Renal cortical epithelial cell (primary cell): Measurements from ENCODE around the gene SLC17A2. TPM values are rescaled to one million over a fixed set of nuclear protein-coding genes. Genes with fewer than 3 reads are reported as not detected.

Source experiments
- DNase-seq: peaks from one replicate; pipeline ENCODE4 v3.0.0-alpha.2; 2011; ENCODE audit warnings: low read depth
- total RNA-seq: library from RNA; depleted of rRNA; stranded (reverse); fragments of >200 nt; gene quantifications from 2 replicates; pipeline ENCODE4 v1.2.3, GENCODE V29; 2014

The SLC17A2 gene
- total RNA-seq, 1 donor from 2014 or later: 0.30 TPM

GRCh38 chr6:25921525-25922203 is 8.8 kb downstream of the SLC17A2 start:
- no peak for DNase-seq

- no peak for DNase-seq
Measured at GRCh38 chr6:25919657-25920056, 10.8 kb downstream of the SLC17A2 start.

GRCh38 chr6:25918083-25918683 is 12.3 kb downstream of the SLC17A2 start:
- no peak for DNase-seq

- no peak for DNase-seq
Measured at GRCh38 chr6:25916789-25917490, 13.6 kb downstream of the SLC17A2 start.

GRCh38 chr6:25916330-25916729 is 14.2 kb downstream of the SLC17A2 start:
- DNase-seq: no peak

- DNase-seq: peak; percentile 85
Measured at GRCh38 chr6:25913741-25914140, 16.8 kb downstream of the SLC17A2 start.

- no peak for DNase-seq
Measured at GRCh38 chr6:25911351-25911750, 19.1 kb downstream of the SLC17A2 start.

GRCh38 chr6:25907475-25908014 is 22.9 kb downstream of the SLC17A2 start:
- no peak for DNase-seq

- no peak for DNase-seq
Measured at GRCh38 chr6:25903467-25904099, 26.9 kb downstream of the SLC17A2 start.

GRCh38 chr6:25902071-25902470 is 28.4 kb downstream of the SLC17A2 start:
- DNase-seq: no peak

GRCh38 chr6:25900843-25901242 is 29.6 kb downstream of the SLC17A2 start:
- no peak for DNase-seq

- DNase-seq: peak; percentile 94
Measured at GRCh38 chr6:25899580-25900408, 30.7 kb downstream of the SLC17A2 start.

- DNase-seq: peak; percentile 99
Measured at GRCh38 chr6:25899123-25899522, 31.4 kb downstream of the SLC17A2 start.

- DNase-seq: peak; percentile 48
Measured at GRCh38 chr6:25898289-25898977, 32.1 kb downstream of the SLC17A2 start.

GRCh38 chr6:25896252-25896651 is 34.2 kb downstream of the SLC17A2 start:
- DNase-seq: no peak

- DNase-seq: no peak
Measured at GRCh38 chr6:25895771-25896170, 34.7 kb downstream of the SLC17A2 start.

- no peak for DNase-seq
Measured at GRCh38 chr6:25893778-25894177, 36.7 kb downstream of the SLC17A2 start.

- DNase-seq: no peak
Measured at GRCh38 chr6:25892877-25893276, 37.6 kb downstream of the SLC17A2 start.

GRCh38 chr6:25889877-25890853 is 40.3 kb downstream of the SLC17A2 start:
- DNase-seq: peak; percentile 69

- peak; percentile 49 for DNase-seq
Measured at GRCh38 chr6:25888626-25889025, 41.9 kb downstream of the SLC17A2 start.
